GM19468 (cell line): ENCODE results near the gene CNTD1.

ENCODE experiments used
- ATAC-seq: cut with Tn5 transposase; IDR thresholded peaks from one replicate; pipeline ENCODE4 v1.9.1; 2021; ENCODE audit warnings: mild to moderate bottlenecking, moderate library complexity, moderate number of reproducible peaks; ENCODE audit not compliant: unreplicated experiment; ENCODE audit errors: extremely low read depth

The CNTD1 gene

GRCh38 chr17:42779304-42779935 lies 19.2 kb upstream of the CNTD1 start:
- ATAC-seq = no peak

- ATAC-seq = no peak
Measured at GRCh38 chr17:42779936-42780850, 18.5 kb upstream of the CNTD1 start, which contains the start of gene WNK4. TSS of gene WNK4 (plus strand) at chr17:42780610. CDS start at chr17:42780699, 89 bp downstream.

GRCh38 chr17:42780851-42781638 lies 17.6 kb upstream of the CNTD1 start:
- no peak for ATAC-seq

GRCh38 chr17:42781639-42782165 lies 17.0 kb upstream of the CNTD1 start:
- ATAC-seq = no peak

GRCh38 chr17:42782166-42783061 lies 16.2 kb upstream of the CNTD1 start:
- no peak for ATAC-seq

- no peak for ATAC-seq
Measured at GRCh38 chr17:42783062-42783790, 15.4 kb upstream of the CNTD1 start.

- no peak for ATAC-seq
Measured at GRCh38 chr17:42783791-42784138, 14.9 kb upstream of the CNTD1 start.

- ATAC-seq = no peak
Measured at GRCh38 chr17:42784409-42784808, 14.3 kb upstream of the CNTD1 start.

- ATAC-seq = no peak
Measured at GRCh38 chr17:42784811-42785592, 13.7 kb upstream of the CNTD1 start.

- ATAC-seq = no peak
Measured at GRCh38 chr17:42787266-42787665, 11.4 kb upstream of the CNTD1 start.

- no peak for ATAC-seq
Measured at GRCh38 chr17:42791948-42792347, 6.7 kb upstream of the CNTD1 start.

- ATAC-seq = no peak
Measured at GRCh38 chr17:42792545-42792944, 6.1 kb upstream of the CNTD1 start.

GRCh38 chr17:42795061-42795460 lies 3.6 kb upstream of the CNTD1 start:
- no peak for ATAC-seq

- ATAC-seq = no peak
Measured at GRCh38 chr17:42795465-42795864, 3.2 kb upstream of the CNTD1 start.

- ATAC-seq = no peak
Measured at GRCh38 chr17:42796066-42796758, 2.4 kb upstream of the CNTD1 start.

- ATAC-seq = no peak
Measured at GRCh38 chr17:42797067-42798007, 1.3 kb upstream of the CNTD1 start.

GRCh38 chr17:42798011-42798382 lies 664 bp upstream of the CNTD1 start:
- no peak for ATAC-seq
